Measurements from ENCODE around the gene C1orf116.

Gene C1orf116

DNA sequence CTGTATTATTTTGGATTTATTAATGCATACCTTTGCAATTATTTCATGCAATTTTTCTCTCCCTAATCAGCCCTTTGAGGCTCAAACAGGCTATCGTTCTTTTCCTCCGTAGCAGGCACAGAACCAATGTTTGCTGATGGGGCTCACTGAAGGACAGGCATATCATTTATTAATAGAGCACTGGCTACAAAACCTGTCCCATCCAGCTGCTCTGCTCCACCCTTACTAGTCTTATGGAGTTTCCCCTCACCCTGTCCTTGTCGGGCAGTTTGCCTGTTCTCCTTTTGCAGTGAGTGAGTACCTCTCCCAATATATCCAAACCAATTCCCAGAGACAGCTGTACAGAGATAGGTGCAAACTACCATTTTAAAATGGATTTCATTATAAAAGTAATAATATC, 45.7 kb downstream of the C1orf116 start:
- H3K4me1 ChIP-seq (ENCODE audit: insufficient read depth, low read length), result peaks cover 16% of the 10 kb centered on the region
- H3K36me3 ChIP-seq (ENCODE audit: insufficient read depth, low read length), result no peaks in the 10 kb centered on the region
- no peak overlapping the region for H3K9ac ChIP-seq (ENCODE audit: low read depth, low read length)
- H3K9me3 ChIP-seq (ENCODE audit: control insufficient read depth, insufficient read depth, low read length), result no peaks in the 10 kb centered on the region

- no peaks in the 10 kb centered on the region for H3K36me3 ChIP-seq (ENCODE audit: insufficient read depth, low read length)
- H3K9me3 ChIP-seq (ENCODE audit: control insufficient read depth, insufficient read depth, low read length), result no peaks in the 10 kb centered on the region
- no peak overlapping the region for H3K9ac ChIP-seq (ENCODE audit: low read depth, low read length)
- peaks cover 16% of the 10 kb centered on the region for H3K4me1 ChIP-seq (ENCODE audit: insufficient read depth, low read length)
Measured at GRCh38 chr1:206986402-206986801, 46.2 kb downstream of the C1orf116 start.

DNA sequence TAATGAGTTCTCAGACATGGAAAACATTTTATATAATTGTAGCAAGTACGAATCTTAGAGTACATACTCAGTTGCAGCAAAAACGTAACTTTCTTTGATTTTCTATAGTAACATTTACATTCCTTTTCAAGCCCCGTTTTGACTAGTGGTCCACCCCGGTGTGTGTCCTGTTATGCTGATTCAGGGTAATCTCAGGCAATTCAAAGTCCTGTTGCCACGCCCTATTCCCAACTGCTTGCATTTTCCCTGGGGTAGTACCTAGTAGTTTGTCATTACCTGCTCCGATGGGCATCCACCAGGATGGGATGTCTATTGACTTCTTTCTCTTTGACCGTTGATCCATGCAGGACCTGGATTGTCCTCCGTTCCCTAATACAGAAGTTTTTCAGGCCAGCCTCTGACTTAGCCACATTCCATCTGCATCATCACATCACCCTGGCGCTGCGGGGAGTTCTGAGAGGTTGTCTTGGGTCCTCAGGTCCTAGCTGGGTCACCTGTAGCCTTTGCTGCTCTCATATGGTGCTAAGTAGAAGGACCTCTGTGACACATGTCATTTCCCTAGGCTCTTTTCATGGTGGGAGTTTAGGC, 47.3 kb downstream of the C1orf116 start:
- Histone ChIP-seq H3K9me3 (ENCODE audit: control insufficient read depth, insufficient read depth, low read length) (no peaks in the 10 kb centered on the region), H3K4me1 (ENCODE audit: insufficient read depth, low read length) (peaks cover 16% of the 10 kb centered on the region), H3K36me3 (ENCODE audit: insufficient read depth, low read length) (no peaks in the 10 kb centered on the region), H3K9ac (ENCODE audit: low read depth, low read length) (no peak overlapping the region; the same call in 1 of the 2 replicates)

- Histone ChIP-seq H3K9me3 (ENCODE audit: control insufficient read depth, insufficient read depth, low read length) (no peaks in the 10 kb centered on the region), H3K4me1 (ENCODE audit: insufficient read depth, low read length) (peaks cover 21% of the 10 kb centered on the region), H3K36me3 (ENCODE audit: insufficient read depth, low read length) (no peaks in the 10 kb centered on the region), H3K9ac (ENCODE audit: low read depth, low read length) (no peak overlapping the region)
Measured at GRCh38 chr1:206982216-206982615, 50.3 kb downstream of the C1orf116 start.

GRCh38 chr1:206979379-206980043, 53.0 kb downstream of the C1orf116 start:
- Histone ChIP-seq H3K36me3 (ENCODE audit: insufficient read depth, low read length) (no peaks in the 10 kb centered on the region), H3K4me1 (ENCODE audit: insufficient read depth, low read length) (peaks cover 5% of the 10 kb centered on the region; the same call in 1 of the 2 replicates), H3K9ac (ENCODE audit: low read depth, low read length) (no peak overlapping the region), H3K9me3 (ENCODE audit: control insufficient read depth, insufficient read depth, low read length) (no peaks in the 10 kb centered on the region)

- Histone ChIP-seq H3K9ac (ENCODE audit: low read depth, low read length) (no peak overlapping the region), H3K36me3 (ENCODE audit: insufficient read depth, low read length) (no peaks in the 10 kb centered on the region), H3K9me3 (ENCODE audit: control insufficient read depth, insufficient read depth, low read length) (no peaks in the 10 kb centered on the region), H3K4me1 (ENCODE audit: insufficient read depth, low read length) (peaks cover 5% of the 10 kb centered on the region; the same call in 1 of the 2 replicates)
Measured at GRCh38 chr1:206978259-206978658, 54.3 kb downstream of the C1orf116 start.

- Histone ChIP-seq H3K9ac (ENCODE audit: low read depth, low read length) (no peak overlapping the region), H3K4me1 (ENCODE audit: insufficient read depth, low read length) (peaks cover 5% of the 10 kb centered on the region; the same call in 1 of the 2 replicates), H3K9me3 (ENCODE audit: control insufficient read depth, insufficient read depth, low read length) (no peaks in the 10 kb centered on the region), H3K36me3 (ENCODE audit: insufficient read depth, low read length) (no peaks in the 10 kb centered on the region)
Measured at GRCh38 chr1:206975306-206975705, 57.2 kb downstream of the C1orf116 start.

- no peaks in the 10 kb centered on the region for H3K9me3 ChIP-seq (ENCODE audit: control insufficient read depth, insufficient read depth, low read length)
- no peaks in the 10 kb centered on the region for H3K36me3 ChIP-seq (ENCODE audit: insufficient read depth, low read length)
- H3K9ac ChIP-seq (ENCODE audit: low read depth, low read length), result no peak overlapping the region
- H3K4me1 ChIP-seq (ENCODE audit: insufficient read depth, low read length), result no peaks in the 10 kb centered on the region
Measured at GRCh38 chr1:206974140-206974539, 58.4 kb downstream of the C1orf116 start.

- no peaks in the 10 kb centered on the region for H3K4me1 ChIP-seq (ENCODE audit: insufficient read depth, low read length)
- H3K9me3 ChIP-seq (ENCODE audit: control insufficient read depth, insufficient read depth, low read length), result no peaks in the 10 kb centered on the region
- no peaks in the 10 kb centered on the region for H3K36me3 ChIP-seq (ENCODE audit: insufficient read depth, low read length)
- no peak overlapping the region for H3K9ac ChIP-seq (ENCODE audit: low read depth, low read length)
Measured at GRCh38 chr1:206972728-206973127, 59.8 kb downstream of the C1orf116 start.

DNA sequence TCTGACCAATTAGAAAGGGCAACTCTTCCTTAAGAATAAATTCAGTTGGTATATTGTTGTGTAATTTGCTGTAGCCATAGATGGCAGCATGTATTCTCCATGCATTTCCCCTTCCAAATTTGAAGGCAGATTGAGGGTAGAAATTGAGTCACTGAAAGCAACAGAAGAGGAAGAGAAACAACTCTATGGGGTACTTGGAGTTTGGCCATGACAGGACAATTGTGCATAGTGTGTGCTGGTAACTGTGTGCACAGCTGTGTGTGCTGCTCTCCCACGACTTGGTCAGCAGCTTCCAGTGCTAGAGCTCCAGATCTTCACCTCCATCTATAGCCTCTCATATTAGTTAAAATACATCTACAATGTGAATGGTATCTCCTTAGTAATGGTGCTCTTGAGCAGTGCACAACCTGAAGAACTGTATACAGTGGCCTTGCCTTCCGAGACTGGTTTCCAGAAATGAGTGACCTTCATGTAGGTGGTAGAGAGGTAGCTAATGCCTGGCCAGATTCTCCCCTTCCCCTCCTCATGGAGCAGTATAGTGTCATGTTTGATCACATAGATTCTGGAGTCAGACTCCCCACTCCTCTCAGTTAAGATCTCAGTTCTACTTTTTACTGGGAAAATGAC, 61.4 kb downstream of the C1orf116 start:
- Histone ChIP-seq H3K9ac (ENCODE audit: low read depth, low read length) (no peak overlapping the region), H3K9me3 (ENCODE audit: control insufficient read depth, insufficient read depth, low read length) (no peaks in the 10 kb centered on the region), H3K4me1 (ENCODE audit: insufficient read depth, low read length) (no peaks in the 10 kb centered on the region), H3K36me3 (ENCODE audit: insufficient read depth, low read length) (no peaks in the 10 kb centered on the region)

GRCh38 chr1:206970446-206970845, 62.1 kb downstream of the C1orf116 start, which contains the start of gene FCAMR:
FCAMR (minus strand) TSS chr1:206970460; CDS start chr1:206970125, 335 bp downstream.
- Histone ChIP-seq H3K9me3 (ENCODE audit: control insufficient read depth, insufficient read depth, low read length) (no peaks in the 10 kb centered on the region), H3K36me3 (ENCODE audit: insufficient read depth, low read length) (no peaks in the 10 kb centered on the region), H3K4me1 (ENCODE audit: insufficient read depth, low read length) (no peaks in the 10 kb centered on the region), H3K9ac (ENCODE audit: low read depth, low read length) (no peak within 1 kb of the TSS)

- Histone ChIP-seq H3K4me1 (ENCODE audit: insufficient read depth, low read length) (no peaks in the 10 kb centered on the region), H3K9ac (ENCODE audit: low read depth, low read length) (no peak overlapping the region), H3K9me3 (ENCODE audit: control insufficient read depth, insufficient read depth, low read length) (peaks cover 2% of the 10 kb centered on the region; the same call in 1 of the 2 replicates), H3K36me3 (ENCODE audit: insufficient read depth, low read length) (no peaks in the 10 kb centered on the region)
Measured at GRCh38 chr1:206969090-206969489, 63.5 kb downstream of the C1orf116 start.
